IMR-90 (cell line): ENCODE results near the gene NLGN1. TPM values are rescaled to one million over a fixed set of nuclear protein-coding genes. Genes with fewer than 3 reads are reported as not detected.

Experiments
- ATAC-seq: fragments of 200-7000 bp; cut with Tn5 transposase; 2 replicates; pipeline ENCODE4 v1.9.1; 2020; ENCODE audit warnings: low read depth, mild to moderate bottlenecking, moderate library complexity
- BruUV-seq: library from RNA; stranded (reverse); fragments of 400-500 nt; replicated peaks from 2 replicates; lab custom pipeline; 2021; lab: Mats Ljungman, UMichigan
- CTCF ChIA-PET: fragments of 300-600 bp; formaldehyde crosslinking; extraction: SDS; loops from one replicate; lab custom pipeline; 2021; ENCODE audit warnings: antibody characterized with exemption; lab: Yijun Ruan, JAX
- POLR2A ChIA-PET: fragments of 300-600 bp; sonication (Branson Sonifier 250); formaldehyde crosslinking; loops from one replicate; lab custom pipeline; 2022; ENCODE audit warnings: antibody characterized with exemption; ENCODE audit not compliant: unreplicated experiment; lab: Charles Lee
- DNase-seq: peaks from one replicate; pipeline ENCODE4 v3.0.0; 2013
- H2AFZ ChIP-seq: replicated peaks from 2 replicates; pipeline ENCODE3; 2013; ENCODE audit warnings: low read length, mild to moderate bottlenecking; ENCODE audit not compliant: poor library complexity
- H2AK5ac ChIP-seq: 2 replicates; pipeline ENCODE4 v1.6.1; 2013; ENCODE audit warnings: low read depth, low read length, inconsistent platforms
- H2AK9ac ChIP-seq: replicated peaks from 2 replicates; pipeline ENCODE3; 2013; ENCODE audit warnings: mild to moderate bottlenecking, low read depth, low read length, moderate library complexity; ENCODE audit not compliant: poor library complexity
- H2BK120ac ChIP-seq: 2 replicates; pipeline ENCODE4 v1.6.1; 2013; ENCODE audit warnings: low read depth, low read length, inconsistent platforms
- H2BK15ac ChIP-seq: 3 replicates; pipeline ENCODE4 v1.6.1; 2013; ENCODE audit warnings: low read depth, low read length, inconsistent platforms
- H2BK20ac ChIP-seq: 2 replicates; pipeline ENCODE4 v1.6.1; 2013; ENCODE audit warnings: low read depth, mild to moderate bottlenecking, inconsistent platforms, low read length, moderate library complexity
- H2BK5ac ChIP-seq: 2 replicates; pipeline ENCODE4 v1.6.1; 2013; ENCODE audit warnings: mild to moderate bottlenecking, low read depth, low read length, inconsistent platforms; ENCODE audit not compliant: poor library complexity, severe bottlenecking
- H3K14ac ChIP-seq: replicated peaks from 2 replicates; pipeline ENCODE4 v1.6.1; 2013; ENCODE audit warnings: low read depth, low read length, inconsistent platforms
- H3K18ac ChIP-seq: 2 replicates; pipeline ENCODE4 v1.6.1; 2013; ENCODE audit warnings: low read depth, low read length, control low read depth
- H3K23ac ChIP-seq: 2 replicates; pipeline ENCODE4 v1.6.1; 2013; ENCODE audit warnings: low read depth, low read length, inconsistent platforms
- H3K27ac ChIP-seq: 2 replicates; pipeline ENCODE4 v1.5.1; 2013; ENCODE audit warnings: mild to moderate bottlenecking, control low read depth, low read length; ENCODE audit not compliant: insufficient read depth
- H3K27me3 ChIP-seq: 2 replicates; pipeline ENCODE4 v1.6.1; 2013; ENCODE audit warnings: low read length; ENCODE audit not compliant: control insufficient read depth, insufficient read depth
- H3K36me3 ChIP-seq: 2 replicates; pipeline ENCODE4 v1.6.1; 2013; ENCODE audit warnings: low read length, mixed read lengths; ENCODE audit not compliant: control insufficient read depth, insufficient read depth
- H3K4ac ChIP-seq: 2 replicates; pipeline ENCODE4 v1.6.1; 2013; ENCODE audit warnings: low read depth, low read length, inconsistent platforms
- H3K4me1 ChIP-seq: 2 replicates; pipeline ENCODE4 v1.6.1; 2013; ENCODE audit warnings: low read length, mixed read lengths; ENCODE audit not compliant: control insufficient read depth, insufficient read depth
- H3K4me2 ChIP-seq: 2 replicates; pipeline ENCODE4 v1.6.1; 2013; ENCODE audit warnings: low read depth, mild to moderate bottlenecking, control low read depth, low read length, moderate library complexity
- H3K4me3 ChIP-seq: 2 replicates; pipeline ENCODE4 v1.5.1; 2013; ENCODE audit warnings: low read depth, mild to moderate bottlenecking, control low read depth, low read length, moderate library complexity; ENCODE audit not compliant: insufficient read depth
- H3K56ac ChIP-seq: 2 replicates; pipeline ENCODE4 v1.6.1; 2013; ENCODE audit warnings: low read length, inconsistent platforms; ENCODE audit not compliant: insufficient read depth; ENCODE audit errors: extremely low read depth
- H3K79me1 ChIP-seq, 2 experiments: 2 replicates each; pipeline ENCODE4 v1.6.1; 2013; ENCODE audit warnings: low read length in 2 of 2, inconsistent platforms in 1 of 2, low read depth in 1 of 2
- H3K9ac ChIP-seq: 2 replicates; pipeline ENCODE4 v1.6.1; 2013; ENCODE audit warnings: low read depth, low read length, control low read depth
- H3K9me1 ChIP-seq: 2 replicates; pipeline ENCODE4 v1.6.1; 2013; ENCODE audit warnings: low read length, inconsistent platforms; ENCODE audit not compliant: insufficient read depth
- H3K9me3 ChIP-seq: 2 replicates; pipeline ENCODE4 v1.6.1; 2013; ENCODE audit warnings: low read length; ENCODE audit not compliant: control insufficient read depth, insufficient read depth
- H4K20me1 ChIP-seq: 2 replicates; pipeline ENCODE4 v1.6.1; 2013; ENCODE audit warnings: low read length, inconsistent platforms; ENCODE audit not compliant: insufficient read depth
- H4K5ac ChIP-seq: 2 replicates; pipeline ENCODE4 v1.6.1; 2013; ENCODE audit warnings: mild to moderate bottlenecking, low read depth, low read length, control low read depth
- H4K8ac ChIP-seq, 2 experiments: 2 replicates each; pipeline ENCODE4 v1.6.1; 2013; ENCODE audit warnings: low read depth in 2 of 2, low read length in 2 of 2, control low read depth in 1 of 2, inconsistent platforms in 1 of 2
- H4K91ac ChIP-seq: 2 replicates; pipeline ENCODE4 v1.6.1; 2013; ENCODE audit warnings: low read depth, low read length, inconsistent platforms; ENCODE audit not compliant: insufficient read depth
- MAZ ChIP-seq: IDR thresholded peaks from 2 replicates; pipeline ENCODE4 v1.6.1; 2012; ENCODE audit warnings: low read depth, mild to moderate bottlenecking, low read length, improper control_type of control experiment, moderate library complexity, borderline replicate concordance
- MXI1 ChIP-seq: IDR thresholded peaks from 2 replicates; pipeline ENCODE4 v1.6.1; 2012; ENCODE audit warnings: low read depth, mild to moderate bottlenecking, low read length, moderate library complexity, borderline replicate concordance
- WGBS, 2 experiments: methylation state at CpG; one replicate each; pipeline versions ENCODE4 v1.1.5 to v1.1.7; 2013; ENCODE audit warnings: missing lambda C conversion rate in 2 of 2; ENCODE audit not compliant: insufficient read length in 1 of 2; ENCODE audit errors: extremely low coverage in 2 of 2; 5-methylcytosine and 5-hydroxymethylcytosine counted together
- dilution Hi-C: fragments of 300-500 bp; cut with HindIII; formaldehyde crosslinking; loops from one replicate; pipeline ENCODE4 v1.14.3; 2018; ENCODE audit warnings: low sequenced_read_pairs; ENCODE audit not compliant: unreplicated experiment
- in situ Hi-C: fragments of 300-500 bp; cut with MboI; formaldehyde crosslinking; loops from 3 replicates; pipeline ENCODE4 v1.14.3; 2019; ENCODE audit warnings: low sequenced_read_pairs, inconsistent platforms, mixed read lengths
- intact Hi-C: fragments of 100-400 bp; cut with micrococcal nuclease; formaldehyde crosslinking; loops from 2 replicates; pipeline ENCODE4 v1.10.0; 2022
- polyA plus RNA-seq, 3 experiments: library from polyadenylated mRNA; depleted of rRNA; stranded (reverse); fragments of >200 nt; gene quantifications; 2 replicates each; pipeline ENCODE4 v1.2.3, GENCODE V29; 2012; ENCODE audit warnings: low replicate concordance in 1 of 3
- total RNA-seq: library from RNA; depleted of rRNA; stranded (reverse); fragments of >200 nt; gene quantifications from 2 replicates; pipeline ENCODE4 v1.2.3, GENCODE V29; 2012

NLGN1 gene
- total and polyA plus RNA-seq, 2 of the 4 experiments (the other 2 are of a cell fraction) = 1.8 to 12.5 TPM

DNA sequence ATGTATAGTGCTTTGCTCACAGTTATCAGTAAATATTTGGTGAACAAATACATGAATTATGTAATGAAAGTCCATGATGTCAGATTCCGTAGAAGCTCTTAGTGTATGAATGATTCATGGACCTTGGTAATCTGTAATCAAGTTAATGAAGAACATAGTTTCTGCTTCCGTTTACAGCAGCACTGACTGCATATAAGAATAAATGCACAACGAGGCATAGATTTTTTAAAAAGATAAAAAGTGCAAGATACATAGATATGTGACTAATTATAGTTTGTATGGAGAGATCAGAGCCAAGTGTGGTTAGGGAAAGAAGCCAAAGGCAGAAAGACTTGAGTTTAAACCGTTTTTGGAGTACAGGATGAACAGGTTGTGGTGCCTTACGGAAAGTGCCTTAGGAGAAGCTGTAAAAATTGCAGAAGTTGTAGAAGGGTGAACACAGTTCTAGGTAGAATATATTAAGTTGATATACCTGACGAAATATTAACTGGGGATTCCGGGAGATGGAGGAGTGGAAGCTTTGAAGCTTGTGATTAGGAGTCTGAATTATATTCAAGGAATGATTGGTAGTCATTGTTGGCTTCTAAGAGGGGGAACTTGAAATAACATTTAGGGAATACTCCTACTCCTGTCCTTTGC is 293.1 kb downstream of the NLGN1 start:
- Histone ChIP-seq H4K5ac (no peak overlapping the region), H3K27ac (no peak overlapping the region), H2AK9ac (no peak overlapping the region), H3K36me3 (no peaks in the 10 kb centered on the region), H3K9me1 (no peaks in the 10 kb centered on the region; the same call in 1 of the 2 replicates), H3K4me2 (no peak overlapping the region), H3K14ac (no peak overlapping the region), H2BK120ac (no peak overlapping the region), H2BK15ac (no peak overlapping the region), H3K18ac (no peak overlapping the region), H3K4ac (no peak overlapping the region), H3K4me1 (no peaks in the 10 kb centered on the region), H3K27me3 (no peaks in the 10 kb centered on the region), H2AFZ (no peak overlapping the region), H2AK5ac (no peak overlapping the region), H3K9ac (no peak overlapping the region), H3K4me3 (no peak overlapping the region), H3K79me1 (no peaks in the 10 kb centered on the region), H2BK5ac (no peak overlapping the region), H4K20me1 (no peaks in the 10 kb centered on the region), H3K9me3 (no peaks in the 10 kb centered on the region), H2BK20ac (no peak overlapping the region), H3K56ac (no peak overlapping the region), H3K23ac (no peak overlapping the region), H4K8ac (no peak overlapping the region), H4K91ac (no peak overlapping the region)
- 58% methylated on average over 4 of the region's 7 CpGs; no CpG with 5 or more reads in 1 of the 2 experiments for WGBS, 2 experiments
- ChIA-PET CTCF (interaction anchor here (1.4 kb wide), 1 partner anchor 26 kb away, joined by 3 read pairs; no protein-coding TSS in a partner anchor), POLR2A (no interaction called here)
- ATAC-seq (no peak), DNase-seq (peak; percentile 6)
- dilution Hi-C loops = no loop called here
- in situ Hi-C loops = no loop called here
- TF ChIP-seq MAZ (no peak), MXI1 (no peak)
- intact Hi-C loops = no loop called here
- no TSS peak for BruUV-seq
